Uterus (tissue), 4 donors: ENCODE measurements around the gene MRPL28. TPM values are rescaled to one million over a fixed set of nuclear protein-coding genes. Genes with fewer than 3 reads are reported as not detected.

Experiments used
- DNase-seq, 2 donors: peaks; one replicate each; pipeline ENCODE4 v3.0.0-alpha.2; 2019 to 2020
- H3K27ac ChIP-seq, 2 donors: fragments of 200-600 bp; sonication (generic); 1 replicate in 1 of 2; 2 replicates in 1 of 2; pipeline ENCODE4 v1.5.1; 2016 to 2018
- H3K27me3 ChIP-seq, 2 donors: fragments of 200-600 bp; sonication (generic); one replicate each; pipeline ENCODE4 v1.5.1; 2018 to 2019; ENCODE audit warnings: control low read depth in 1 of 2
- H3K36me3 ChIP-seq, 2 donors: fragments of 200-600 bp; sonication (generic); one replicate each; pipeline ENCODE4 v1.5.1; 2019; ENCODE audit warnings: control low read depth in 1 of 2
- H3K4me1 ChIP-seq, 2 donors: fragments of 200-600 bp; sonication (generic); one replicate each; pipeline ENCODE4 v1.5.1; 2018 to 2019; ENCODE audit warnings: control low read depth in 1 of 2
- H3K4me3 ChIP-seq, 2 donors: fragments of 200-600 bp; sonication (generic); 1 replicate in 1 of 2; 2 replicates in 1 of 2; pipeline ENCODE4 v1.5.1; 2018 to 2019; ENCODE audit warnings: mild to moderate bottlenecking in 1 of 2
- H3K9me3 ChIP-seq, 2 donors: fragments of 200-600 bp; sonication (generic); one replicate each; pipeline ENCODE4 v1.5.1; 2019; ENCODE audit warnings: control low read depth in 1 of 2
- CTCF ChIP-seq, 4 experiments: fragments of 200-600 bp in 2 of 4; fragments of 450-650 bp in 2 of 4; sonication (generic) in 2 of 4; IDR thresholded peaks; one replicate each; pipeline ENCODE4 v1.5.1; 2016 to 2019; ENCODE audit warnings: antibody characterized with exemption in 4 of 4, mild to moderate bottlenecking in 2 of 4, moderate library complexity in 1 of 4
- POLR2A ChIP-seq, 2 donors: fragments of 450-650 bp; IDR thresholded peaks; one replicate each; pipeline ENCODE4 v1.6.1; 2016; ENCODE audit warnings: antibody characterized with exemption in 2 of 2, mild to moderate bottlenecking in 1 of 2, moderate library complexity in 1 of 2
- intact Hi-C: fragments of 100-400 bp; cut with DNase I; formaldehyde crosslinking; loops from one replicate; pipeline ENCODE4 v1.15.1; 2023; ENCODE audit warnings: low total_unique reads
- total RNA-seq, 4 donors: library from RNA; depleted of rRNA in 3 of 4; stranded (reverse); fragments of >200 nt in 3 of 4; gene quantifications; one replicate each; pipeline versions ENCODE4 v1.1.0 to v1.2.4, GENCODE V29; 2014 to 2023
- donor health status: DM: yes; HTN: yes; CAD: no.

Gene MRPL28
- total RNA-seq, 4 donors from 2014 or later = 32.4 to 97.3 (median 50.1) TPM

- no peaks in the 10 kb centered on the region for H3K36me3 ChIP-seq
- TF ChIP-seq POLR2A (IDR thresholded peaks at IDR 0.05) = no peak
- no peak for TF ChIP-seq CTCF (IDR thresholded peaks at IDR 0.05)
- no peak overlapping the region for H3K4me3 ChIP-seq
- H3K9me3 ChIP-seq = no peaks in the 10 kb centered on the region
- no peaks in the 10 kb centered on the region for H3K4me1 ChIP-seq
- no peak overlapping the region for H3K27ac ChIP-seq
- no peak for DNase-seq
- intact Hi-C loops = no loop called here
- no peaks in the 10 kb centered on the region for H3K27me3 ChIP-seq
These were observed 10.3 kb downstream of the MRPL28 start for GRCh38 chr16:359871-360697.

- no peak for DNase-seq
- intact Hi-C loops = no loop called here
These were observed 11.1 kb downstream of the MRPL28 start for GRCh38 chr16:359067-359763.

GRCh38 chr16:356741-357140 is 13.6 kb downstream of the MRPL28 start:
- Histone ChIP-seq H3K27ac (no peak overlapping the region), H3K36me3 (no peaks in the 10 kb centered on the region), H3K27me3 (no peaks in the 10 kb centered on the region), H3K9me3 (no peaks in the 10 kb centered on the region), H3K4me3 (no peak overlapping the region), H3K4me1 (no peaks in the 10 kb centered on the region)
- TF ChIP-seq POLR2A (IDR thresholded peaks at IDR 0.05) (no peak), CTCF (IDR thresholded peaks at IDR 0.05) (no peak)
- DNase-seq = no peak
- intact Hi-C loops = no loop called here

More at GRCh38 chr16:359067-359763, 11.1 kb downstream of the MRPL28 start:
- Histone ChIP-seq H3K27ac (no peak overlapping the region), H3K4me1 (no peaks in the 10 kb centered on the region), H3K9me3 (no peaks in the 10 kb centered on the region), H3K4me3 (no peak overlapping the region), H3K27me3 (no peaks in the 10 kb centered on the region), H3K36me3 (no peaks in the 10 kb centered on the region)
- TF ChIP-seq POLR2A (IDR thresholded peaks at IDR 0.05) (no peak), CTCF (IDR thresholded peaks at IDR 0.05) (no peak)

GRCh38 chr16:354971-355461 is 15.3 kb downstream of the MRPL28 start:
- intact Hi-C loops = no loop called here
- Histone ChIP-seq H3K27me3 (no peaks in the 10 kb centered on the region), H3K27ac (no peak overlapping the region), H3K36me3 (no peaks in the 10 kb centered on the region), H3K4me3 (no peak overlapping the region), H3K4me1 (peaks cover 0 to 6% of the 10 kb centered on the region in 2 donors), H3K9me3 (no peaks in the 10 kb centered on the region)
- TF ChIP-seq POLR2A (IDR thresholded peaks at IDR 0.05) (no peak), CTCF (IDR thresholded peaks at IDR 0.05) (no peak)
- no peak for DNase-seq
